K562 (cell line): ENCODE measurements around the gene PLCB3. TPM values are rescaled to one million over a fixed set of nuclear protein-coding genes. Genes with fewer than 3 reads are reported as not detected.

Source experiments
- CHD2 ChIP-seq: IDR thresholded peaks from 2 replicates; pipeline ENCODE4 v1.6.1; 2011; ENCODE audit warnings: low read depth, low read length
- ELF4 ChIP-seq: fragments of 450-650 bp; formaldehyde crosslinking; IDR thresholded peaks from 2 replicates; pipeline ENCODE4 v1.4.0; 2022; ENCODE audit warnings: missing genetic modification characterization
- MBD1 ChIP-seq: fragments of 250-450 bp; sonication (Bioruptor Pico); IDR thresholded peaks from 2 replicates; pipeline ENCODE4 v1.8.0; 2022; ENCODE audit warnings: inconsistent platforms
- PHTF2 ChIP-seq: fragments of 250-450 bp; sonication (Bioruptor Pico); IDR thresholded peaks from 2 replicates; pipeline ENCODE4 v1.5.0; 2021; ENCODE audit warnings: mild to moderate bottlenecking
- POLR2B ChIP-seq: fragments of 450-650 bp; IDR thresholded peaks from 2 replicates; pipeline ENCODE4 v1.6.1; 2018; ENCODE audit warnings: low read depth; ENCODE audit not compliant: partially characterized antibody
- PREB ChIP-seq: sonication (generic); formaldehyde crosslinking; IDR thresholded peaks from 2 replicates; pipeline ENCODE4 v1.8.1; 2023; ENCODE audit warnings: mild to moderate bottlenecking, missing genetic modification reagents
- SIN3A ChIP-seq, 2 experiments: fragments of 150-350 bp in 1 of 2; IDR thresholded peaks; 2 replicates each; pipeline ENCODE4 v1.6.1; 2011 to 2016; ENCODE audit warnings: borderline replicate concordance in 2 of 2, low read depth in 2 of 2, low read length in 2 of 2, mild to moderate bottlenecking in 2 of 2, moderate library complexity in 2 of 2; ENCODE audit not compliant: control insufficient read depth in 1 of 2
- ZFP91 ChIP-seq: sonication (generic); formaldehyde crosslinking; IDR thresholded peaks from 2 replicates; pipeline ENCODE4 v1.8.0; 2022; ENCODE audit warnings: mild to moderate bottlenecking, missing genetic modification reagents
- ZNF24 ChIP-seq: fragments of 450-650 bp; IDR thresholded peaks from 2 replicates; pipeline ENCODE4 v1.6.1; 2016
- ZNF354B ChIP-seq: fragments of 250-450 bp; sonication (Bioruptor Pico); IDR thresholded peaks from 2 replicates; pipeline ENCODE4 v1.4.0; 2020
- ZNF592 ChIP-seq: fragments of 450-650 bp; IDR thresholded peaks from 2 replicates; pipeline ENCODE4 v1.6.1; 2017; ENCODE audit warnings: antibody characterized with exemption, mild to moderate bottlenecking
- ZNF609 ChIP-seq: sonication (generic); formaldehyde crosslinking; IDR thresholded peaks from 2 replicates; pipeline ENCODE4 v1.8.1; 2023; ENCODE audit warnings: missing genetic modification reagents, mild to moderate bottlenecking, borderline replicate concordance
- polyA plus RNA-seq, 8 experiments: library from polyadenylated mRNA; depleted of rRNA in 4 of 8; stranded (reverse) in 5 of 8; unstranded in 3 of 8; fragments of >200 nt; fragmentation: Nextera tagmentation in 2 of 8; fragmentation: Illumina TruSeq in 1 of 8; extraction: Ambion mirVana in 2 of 8; extraction: Trizol in 1 of 8; gene quantifications; 2 replicates each; pipeline versions ENCODE4 v1.2.1 to v1.2.3, GENCODE V29; 2011 to 2014; ENCODE audit warnings: inconsistent platforms in 1 of 8, missing spikeins in 1 of 8
- total RNA-seq, 7 experiments: library from RNA; depleted of rRNA in 6 of 7; stranded (reverse); fragments of >200 nt in 6 of 7; fragmentation: Illumina TruSeq in 2 of 7; extraction: Trizol in 2 of 7; gene quantifications; 2 replicates each; pipeline versions ENCODE4 v1.2.1 to v1.2.3, GENCODE V29; 2011 to 2021; ENCODE audit warnings: low replicate concordance in 1 of 7

PLCB3 gene
- total and polyA plus RNA-seq, 9 of the 15 experiments (the other 6 are each of a cell fraction or from before 2014, with no cell fraction given) = 0.31 to 44.8 (median 14.6) TPM

GRCh38 chr11:64241491-64242374 lies 9.6 kb upstream of the PLCB3 start (continued):
- no peak for TF ChIP-seq ZNF592
- TF ChIP-seq CHD2 = no peak
- 0 out of 4 replicates have a peak, but pooled peaks of 1 of the 2 experiments have one; percentile 18 for TF ChIP-seq SIN3A (IDR thresholded peaks at IDR 0.05; ENCODE audit: borderline replicate concordance in 2 of 2, control insufficient read depth in 1 of 2, low read depth in 2 of 2, low read length in 2 of 2)
- TF ChIP-seq ZNF354B (CRISPR knock-in tag) = no peak
- no peak for TF ChIP-seq ELF4 (CRISPR knock-in tag)
- TF ChIP-seq POLR2B = peak; percentile 64
- no peak for TF ChIP-seq ZNF24
- TF ChIP-seq MBD1 (CRISPR knock-in tag) = no peak
- TF ChIP-seq ZNF609 (CRISPR knock-in tag) = 0 out of 2 replicates have a peak, but pooled peaks have one; percentile 58
- TF ChIP-seq PREB (CRISPR knock-in tag) = no peak
- no peak for TF ChIP-seq PHTF2 (CRISPR knock-in tag)
- no peak for TF ChIP-seq ZFP91
